T-helper 2 cell treated with Interferon-gamma antibody and Interleukin-4, amounts not matched to agents 5 μg/mL and 100 μg/mL, for 36 hours (primary cell): ENCODE measurements around the gene TTC24.
"Not testable (repeated sequence)": the region's sequence is repeated elsewhere in the genome, so short reads cannot be mapped to it uniquely, and the experiment has no call there.

Experiments used
- DNase-seq: peaks from one replicate; pipeline ENCODE4 v3.0.0; 2021; ENCODE audit warnings: low spot score
- H3K27ac Mint-ChIP-seq: one replicate; pipeline ENCODE4 v1.8.0; 2021; ENCODE audit warnings: mild to moderate bottlenecking, mixed read lengths
- H3K27me3 Mint-ChIP-seq: one replicate; pipeline ENCODE4 v1.8.0; 2021; ENCODE audit warnings: low read depth, mixed read lengths
- H3K36me3 Mint-ChIP-seq: one replicate; pipeline ENCODE4 v1.8.0; 2021; ENCODE audit warnings: low read depth, mixed read lengths
- H3K4me1 Mint-ChIP-seq: one replicate; pipeline ENCODE4 v1.8.0; 2021; ENCODE audit warnings: low read depth, mixed read lengths
- H3K4me3 Mint-ChIP-seq: one replicate; pipeline ENCODE4 v1.8.0; 2022; ENCODE audit warnings: mild to moderate bottlenecking, moderate library complexity, mixed read lengths
- H3K9me3 Mint-ChIP-seq: one replicate; pipeline ENCODE4 v1.8.0; 2021; ENCODE audit warnings: mixed read lengths

The TTC24 gene

GRCh38 chr1:156586892-156587477 lies 7.5 kb downstream of the TTC24 start:
- Mint-ChIP-seq H3K36me3 (no peaks in the 10 kb centered on the region), H3K27me3 (no peaks in the 10 kb centered on the region), H3K9me3 (no peaks in the 10 kb centered on the region), H3K4me3 (no peak overlapping the region), H3K27ac (no peak overlapping the region), H3K4me1 (peaks cover 16% of the 10 kb centered on the region)
- no peak for DNase-seq

GRCh38 chr1:156587927-156588326 lies 8.4 kb downstream of the TTC24 start:
- not testable (repeated sequence) for H3K36me3 Mint-ChIP-seq, H3K27me3 Mint-ChIP-seq

GRCh38 chr1:156589546-156589945 lies 10.0 kb downstream of the TTC24 start:
- Mint-ChIP-seq H3K4me1 (peaks cover 16% of the 10 kb centered on the region), H3K27me3 (no peaks in the 10 kb centered on the region), H3K4me3 (no peak overlapping the region), H3K9me3 (no peaks in the 10 kb centered on the region), H3K27ac (no peak overlapping the region), H3K36me3 (peaks cover 6% of the 10 kb centered on the region)
- DNase-seq = no peak

More at GRCh38 chr1:156587927-156588326, 8.4 kb downstream of the TTC24 start:
- peaks cover 20% of the 10 kb centered on the region for H3K4me1 Mint-ChIP-seq
- H3K27ac Mint-ChIP-seq, H3K9me3 Mint-ChIP-seq, H3K4me3 Mint-ChIP-seq, DNase-seq: not testable (repeated sequence)

GRCh38 chr1:156590326-156591180 lies 11.0 kb downstream of the TTC24 start:
- no peak for DNase-seq
- Mint-ChIP-seq H3K4me1 (peaks cover 16% of the 10 kb centered on the region), H3K27me3 (no peaks in the 10 kb centered on the region), H3K4me3 (peak overlapping the region; percentile 84), H3K9me3 (no peaks in the 10 kb centered on the region), H3K27ac (no peak overlapping the region), H3K36me3 (peaks cover 15% of the 10 kb centered on the region)

GRCh38 chr1:156591181-156591431 lies 11.6 kb downstream of the TTC24 start:
- DNase-seq = no peak
- H3K27ac Mint-ChIP-seq = peak overlapping the region; percentile 81
- H3K4me3 Mint-ChIP-seq = peak overlapping the region; percentile 84
- peaks cover 20% of the 10 kb centered on the region for H3K36me3 Mint-ChIP-seq
- no peaks in the 10 kb centered on the region for H3K9me3 Mint-ChIP-seq
- peaks cover 16% of the 10 kb centered on the region for H3K4me1 Mint-ChIP-seq
- no peaks in the 10 kb centered on the region for H3K27me3 Mint-ChIP-seq

- Mint-ChIP-seq H3K27ac (peak within 1 kb of the TSS; percentile 81), H3K36me3 (peaks cover 20% of the 10 kb centered on the region), H3K27me3 (no peaks in the 10 kb centered on the region), H3K4me1 (peaks cover 16% of the 10 kb centered on the region), H3K9me3 (no peaks in the 10 kb centered on the region), H3K4me3 (peak within 1 kb of the TSS; percentile 84)
- peak; percentile 67 for DNase-seq
Observed at GRCh38 chr1:156591432-156592157, 12.1 kb downstream of the TTC24 start, which contains the start of gene NAXE. Gene NAXE (plus strand): TSS chr1:156591776. CDS start chr1:156591805, 29 bp downstream.

- Mint-ChIP-seq H3K4me1 (peaks cover 17% of the 10 kb centered on the region), H3K27ac (peak overlapping the region; percentile 55), H3K36me3 (peaks cover 27% of the 10 kb centered on the region), H3K9me3 (no peaks in the 10 kb centered on the region), H3K4me3 (peak overlapping the region; percentile 60), H3K27me3 (no peaks in the 10 kb centered on the region)
- no peak for DNase-seq
Observed at GRCh38 chr1:156592158-156592909, 12.8 kb downstream of the TTC24 start.

- peaks cover 29% of the 10 kb centered on the region for H3K36me3 Mint-ChIP-seq
- peaks cover 17% of the 10 kb centered on the region for H3K4me1 Mint-ChIP-seq
- no peak for DNase-seq
- H3K4me3 Mint-ChIP-seq = peak overlapping the region; percentile 60
- no peaks in the 10 kb centered on the region for H3K27me3 Mint-ChIP-seq
- H3K9me3 Mint-ChIP-seq = no peaks in the 10 kb centered on the region
- peak overlapping the region; percentile 15 for H3K27ac Mint-ChIP-seq
Observed at GRCh38 chr1:156592910-156593660, 13.6 kb downstream of the TTC24 start.

- peaks cover 17% of the 10 kb centered on the region for H3K4me1 Mint-ChIP-seq
- no peak overlapping the region for H3K4me3 Mint-ChIP-seq
- DNase-seq = no peak
- H3K9me3 Mint-ChIP-seq = no peaks in the 10 kb centered on the region
- H3K27ac Mint-ChIP-seq = no peak overlapping the region
- peaks cover 34% of the 10 kb centered on the region for H3K36me3 Mint-ChIP-seq
- H3K27me3 Mint-ChIP-seq = no peaks in the 10 kb centered on the region
Observed at GRCh38 chr1:156593661-156593989, 14.1 kb downstream of the TTC24 start.

- Mint-ChIP-seq H3K4me1 (peaks cover 17% of the 10 kb centered on the region), H3K36me3 (peaks cover 37% of the 10 kb centered on the region), H3K9me3 (no peaks in the 10 kb centered on the region), H3K27ac (no peak overlapping the region), H3K27me3 (no peaks in the 10 kb centered on the region), H3K4me3 (no peak overlapping the region)
- DNase-seq = no peak
Observed at GRCh38 chr1:156594190-156594589, 14.7 kb downstream of the TTC24 start.

GRCh38 chr1:156595016-156595415 lies 15.5 kb downstream of the TTC24 start:
- Mint-ChIP-seq H3K4me1 (peaks cover 19% of the 10 kb centered on the region), H3K9me3 (no peaks in the 10 kb centered on the region), H3K27me3 (no peaks in the 10 kb centered on the region), H3K27ac (peak overlapping the region; percentile 13), H3K36me3 (peaks cover 39% of the 10 kb centered on the region), H3K4me3 (no peak overlapping the region)
- no peak for DNase-seq

GRCh38 chr1:156596426-156596825 lies 16.9 kb downstream of the TTC24 start:
- Mint-ChIP-seq H3K27me3 (no peaks in the 10 kb centered on the region), H3K4me1 (peaks cover 18% of the 10 kb centered on the region), H3K36me3 (peaks cover 42% of the 10 kb centered on the region), H3K27ac (no peak overlapping the region), H3K9me3 (no peaks in the 10 kb centered on the region), H3K4me3 (no peak overlapping the region)
- DNase-seq = no peak

GRCh38 chr1:156598125-156598524 lies 18.6 kb downstream of the TTC24 start:
- H3K36me3 Mint-ChIP-seq = peaks cover 40% of the 10 kb centered on the region

More at GRCh38 chr1:156598125-156598524, 18.6 kb downstream of the TTC24 start:
- no peak overlapping the region for H3K27ac Mint-ChIP-seq
- no peaks in the 10 kb centered on the region for H3K27me3 Mint-ChIP-seq
- DNase-seq = no peak
- H3K9me3 Mint-ChIP-seq = no peaks in the 10 kb centered on the region
- H3K4me1 Mint-ChIP-seq = peaks cover 22% of the 10 kb centered on the region
- no peak overlapping the region for H3K4me3 Mint-ChIP-seq
